C4-2B (cell line): ENCODE results near the gene MAP7D1.
A peak's percentile ranks its signal among the peaks of the same experiment; 100 is the strongest.

Experiments used
- H3K27ac ChIP-seq: fragments of 450-650 bp; 2 replicates; pipeline ENCODE4 v1.5.1; 2017
- ZFX ChIP-seq: fragments of 450-650 bp; IDR thresholded peaks from 2 replicates; pipeline ENCODE4 v1.6.1; 2017
- TF ChIP-seq, protein P1 (sequence below): fragments of 450-650 bp; conservative IDR thresholded peaks from 2 replicates; pipeline ENCODE4 v1.5.1; 2017; ENCODE audit warnings: mild to moderate bottlenecking

Gene MAP7D1

DNA sequence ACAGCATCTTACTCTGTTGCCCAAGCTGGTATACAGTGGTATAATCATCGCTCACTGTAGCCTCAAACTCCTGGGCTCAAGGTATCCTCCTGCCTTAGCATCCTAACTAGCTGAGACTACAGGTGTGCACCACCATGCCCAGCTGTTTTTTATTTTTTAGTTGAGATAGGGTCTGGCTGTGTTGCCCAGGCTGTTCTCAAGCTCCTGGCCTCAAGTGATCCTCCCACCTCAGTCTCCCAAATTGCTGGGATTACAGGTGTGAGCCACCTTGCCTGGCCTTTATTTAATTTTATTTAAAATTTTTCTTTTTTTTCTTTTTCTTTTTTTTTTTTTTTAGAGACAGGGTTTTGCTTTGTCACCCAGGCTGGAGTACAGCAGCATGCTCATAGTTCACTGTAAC is 9.2 kb downstream of the MAP7D1 start:
- TF ChIP-seq, protein P1, sequence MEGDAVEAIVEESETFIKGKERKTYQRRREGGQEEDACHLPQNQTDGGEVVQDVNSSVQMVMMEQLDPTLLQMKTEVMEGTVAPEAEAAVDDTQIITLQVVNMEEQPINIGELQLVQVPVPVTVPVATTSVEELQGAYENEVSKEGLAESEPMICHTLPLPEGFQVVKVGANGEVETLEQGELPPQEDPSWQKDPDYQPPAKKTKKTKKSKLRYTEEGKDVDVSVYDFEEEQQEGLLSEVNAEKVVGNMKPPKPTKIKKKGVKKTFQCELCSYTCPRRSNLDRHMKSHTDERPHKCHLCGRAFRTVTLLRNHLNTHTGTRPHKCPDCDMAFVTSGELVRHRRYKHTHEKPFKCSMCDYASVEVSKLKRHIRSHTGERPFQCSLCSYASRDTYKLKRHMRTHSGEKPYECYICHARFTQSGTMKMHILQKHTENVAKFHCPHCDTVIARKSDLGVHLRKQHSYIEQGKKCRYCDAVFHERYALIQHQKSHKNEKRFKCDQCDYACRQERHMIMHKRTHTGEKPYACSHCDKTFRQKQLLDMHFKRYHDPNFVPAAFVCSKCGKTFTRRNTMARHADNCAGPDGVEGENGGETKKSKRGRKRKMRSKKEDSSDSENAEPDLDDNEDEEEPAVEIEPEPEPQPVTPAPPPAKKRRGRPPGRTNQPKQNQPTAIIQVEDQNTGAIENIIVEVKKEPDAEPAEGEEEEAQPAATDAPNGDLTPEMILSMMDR: no peak
- TF ChIP-seq ZFX: no peak
- peak overlapping the region; percentile 80; the same call in 1 of the 2 replicates for H3K27ac ChIP-seq

DNA sequence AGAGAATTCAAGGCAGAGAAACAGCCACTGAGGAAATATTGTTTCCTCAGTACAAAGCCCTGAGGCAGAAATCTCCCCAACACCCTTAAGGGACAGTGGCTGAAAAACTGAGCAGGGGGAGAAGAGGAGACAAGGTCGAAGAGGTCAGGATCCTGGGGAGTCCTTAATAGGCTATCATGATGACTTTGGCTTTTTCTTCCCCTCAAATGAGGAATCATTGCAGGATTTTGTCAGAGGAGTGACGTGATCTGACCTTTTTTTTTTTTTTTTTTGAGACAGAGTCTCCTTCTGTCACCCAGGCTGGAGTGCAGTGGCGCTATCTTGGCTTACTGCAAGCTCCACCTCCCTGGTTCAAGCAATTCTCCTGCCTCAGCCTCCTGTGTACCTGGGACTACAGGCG is 10.2 kb downstream of the MAP7D1 start:
- TF ChIP-seq ZFX: no peak
- TF ChIP-seq, protein P1: no peak
- H3K27ac ChIP-seq: no peak overlapping the region

DNA sequence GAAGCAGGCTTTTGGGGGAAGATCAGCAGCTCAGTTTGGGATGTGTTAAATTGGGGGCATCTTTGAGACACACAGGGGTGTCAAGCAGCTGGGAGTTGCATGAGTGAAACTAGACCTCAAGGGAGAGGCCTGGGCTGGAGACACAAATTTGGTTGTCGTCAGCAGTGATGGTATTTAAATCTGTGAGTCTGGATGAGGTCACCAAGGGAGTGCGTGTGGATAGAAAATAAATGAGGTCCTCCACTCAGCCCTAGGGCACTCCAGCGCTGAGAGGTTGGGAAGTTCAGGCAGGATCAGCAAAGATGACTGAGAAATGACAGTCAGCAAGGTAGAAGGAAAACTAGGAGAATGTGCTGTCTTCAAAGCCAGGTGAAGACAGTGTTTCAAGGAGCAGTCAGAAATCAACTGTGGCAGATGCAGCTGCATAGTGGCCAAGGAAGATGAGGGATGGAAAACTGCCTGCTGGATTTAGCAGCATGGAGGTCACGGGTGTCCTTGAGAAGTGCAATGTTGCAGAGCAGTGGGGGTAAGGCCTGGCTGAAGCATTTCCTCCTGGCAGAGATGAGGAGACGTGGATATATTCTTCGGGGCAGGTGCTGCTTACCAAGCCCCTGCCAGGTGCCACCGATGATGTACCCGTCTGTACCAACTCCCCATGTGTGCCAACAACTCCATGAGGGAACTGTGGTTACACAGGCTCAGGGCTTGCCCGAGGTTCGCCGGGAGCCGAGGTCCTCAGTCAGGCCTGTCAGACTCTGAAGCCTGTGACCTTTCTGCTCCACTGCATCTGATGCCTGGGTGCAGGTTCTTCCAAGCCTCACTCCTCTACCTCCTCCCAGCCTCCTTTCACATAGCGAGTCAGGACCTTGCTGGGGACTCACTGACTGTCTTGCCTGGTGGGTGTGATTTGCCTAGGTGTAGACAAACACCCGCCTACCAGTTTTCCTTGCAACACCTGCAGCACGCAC is 11.3 kb downstream of the MAP7D1 start:
- no peak overlapping the region for H3K27ac ChIP-seq
- TF ChIP-seq ZFX: no peak
- TF ChIP-seq, protein P1: no peak

DNA sequence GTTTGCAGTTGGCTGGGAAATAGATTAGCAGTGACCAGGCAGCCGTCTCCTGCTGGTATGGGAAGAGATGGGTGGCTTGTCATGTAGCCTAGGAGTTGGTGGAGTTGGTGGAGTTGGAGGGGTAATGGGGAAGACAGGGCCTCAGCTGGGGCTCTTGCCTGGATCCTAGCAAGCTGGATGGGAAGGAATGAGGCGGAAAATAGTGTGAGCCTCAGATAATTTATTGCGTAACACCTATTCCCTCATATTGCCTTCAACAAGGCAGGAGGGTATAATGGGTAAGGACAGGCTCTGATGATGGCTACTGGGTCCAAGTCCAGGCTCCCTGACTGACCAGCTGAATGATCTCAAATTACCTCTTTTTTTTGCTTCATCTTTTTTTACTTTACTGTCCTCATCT is 12.6 kb downstream of the MAP7D1 start:
- no peak for TF ChIP-seq ZFX
- TF ChIP-seq, protein P1: no peak
- no peak overlapping the region for H3K27ac ChIP-seq

DNA sequence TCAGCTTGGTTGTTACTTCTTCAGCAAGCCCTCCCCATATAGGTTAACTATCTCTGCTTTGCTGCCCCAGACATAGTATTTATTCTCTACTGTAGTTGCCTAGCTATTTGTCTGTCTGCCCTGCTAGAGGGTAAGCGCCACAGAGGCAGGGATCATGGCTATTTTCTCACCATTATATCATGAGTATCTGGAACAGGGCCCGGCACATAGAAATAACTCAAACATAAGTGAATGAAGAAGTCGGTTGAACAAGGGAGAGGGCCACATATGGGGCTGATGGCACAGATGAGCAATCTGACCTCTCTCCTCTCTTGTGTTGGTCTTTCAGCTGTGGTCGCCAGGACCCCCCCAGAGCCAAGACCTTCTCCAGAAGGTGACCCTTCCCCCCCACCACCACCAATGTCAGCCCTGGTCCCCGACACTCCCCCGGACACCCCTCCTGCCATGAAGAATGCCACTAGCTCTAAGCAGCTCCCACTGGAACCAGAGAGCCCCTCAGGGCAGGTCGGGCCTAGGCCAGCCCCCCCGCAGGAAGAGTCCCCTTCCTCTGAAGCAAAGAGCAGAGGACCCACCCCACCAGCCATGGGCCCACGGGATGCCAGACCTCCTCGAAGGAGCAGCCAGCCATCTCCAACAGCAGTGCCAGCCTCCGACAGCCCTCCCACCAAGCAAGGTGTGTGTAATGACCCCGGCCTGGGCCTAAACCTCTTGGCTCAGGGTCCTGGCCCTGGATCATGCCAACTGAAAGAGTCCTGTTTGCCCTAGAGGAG is 14.9 kb downstream of the MAP7D1 start:
- TF ChIP-seq ZFX: no peak
- TF ChIP-seq, protein P1: no peak
- no peak overlapping the region for H3K27ac ChIP-seq

DNA sequence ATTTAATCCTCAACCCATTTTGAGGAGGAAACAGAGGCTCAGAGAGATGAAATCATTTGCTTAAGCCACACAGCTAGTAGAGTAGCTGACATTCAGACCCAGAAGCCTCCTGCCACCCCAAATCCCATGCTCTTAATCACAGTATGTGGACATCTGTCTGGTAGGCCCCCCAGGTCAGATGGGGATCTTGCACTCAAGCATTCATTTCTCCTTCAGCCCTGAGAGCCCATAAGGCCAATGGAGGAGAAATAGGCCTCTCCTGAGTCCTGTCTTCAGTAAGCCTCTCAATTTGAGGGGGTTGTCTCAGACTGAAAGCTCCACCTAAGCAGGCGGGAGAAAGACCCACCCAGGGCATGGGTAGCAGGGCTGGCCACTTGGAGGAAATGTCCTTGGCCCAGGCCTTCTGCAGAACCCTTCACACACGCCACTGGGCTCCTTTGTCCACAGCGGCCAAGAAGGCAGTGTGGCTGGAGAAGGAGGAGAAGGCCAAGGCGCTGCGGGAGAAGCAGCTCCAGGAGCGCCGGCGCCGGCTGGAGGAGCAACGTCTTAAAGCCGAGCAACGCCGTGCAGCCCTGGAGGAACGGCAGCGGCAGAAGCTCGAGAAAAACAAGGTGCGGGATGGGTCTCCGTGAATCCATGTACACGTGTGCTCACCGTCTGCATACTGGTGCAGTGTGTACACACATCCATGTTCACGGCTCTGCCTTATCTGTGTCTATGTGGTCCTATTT is 16.2 kb downstream of the MAP7D1 start:
- no peak for TF ChIP-seq ZFX
- TF ChIP-seq, protein P1: no peak
- no peak overlapping the region for H3K27ac ChIP-seq
